HEK293 (cell line): ENCODE data around the gene GREM1.

Experiments used
- CTCF ChIP-seq: fragments of 450-650 bp; formaldehyde crosslinking; IDR thresholded peaks from 2 replicates; pipeline ENCODE4 v1.5.1; 2016; ENCODE audit warnings: missing biosample characterization, missing genetic modification characterization
- GLI2 ChIP-seq: fragments of 450-650 bp; formaldehyde crosslinking; IDR thresholded peaks from 2 replicates; pipeline ENCODE4; 2017; ENCODE audit warnings: missing biosample characterization, missing genetic modification characterization, low read depth, borderline replicate concordance
- HOXA7 ChIP-seq: sonication (generic); formaldehyde crosslinking; IDR thresholded peaks from 2 replicates; pipeline ENCODE4 v1.8.1; 2022; ENCODE audit warnings: missing genetic modification reagents, borderline replicate concordance
- KLF17 ChIP-seq: fragments of 450-650 bp; formaldehyde crosslinking; IDR thresholded peaks from 2 replicates; pipeline ENCODE4 v1.5.1; 2016; ENCODE audit warnings: missing biosample characterization, missing genetic modification characterization
- REST ChIP-seq: fragments of 450-650 bp; formaldehyde crosslinking; IDR thresholded peaks from 2 replicates; pipeline ENCODE4 v1.5.1; 2016; ENCODE audit warnings: missing biosample characterization, missing genetic modification characterization
- ZNF138 ChIP-seq: fragments of 450-650 bp; formaldehyde crosslinking; IDR thresholded peaks from 2 replicates; pipeline ENCODE4 v1.5.1; 2016; ENCODE audit warnings: missing biosample characterization, missing genetic modification characterization, borderline replicate concordance
- ZNF830 ChIP-seq: fragments of 450-650 bp; IDR thresholded peaks from 2 replicates; pipeline ENCODE4 v1.5.0; 2018; ENCODE audit warnings: missing biosample characterization, missing genetic modification characterization, low read depth, mild to moderate bottlenecking, moderate library complexity

GRCh38 chr15:32739522-32740063 is 21.8 kb downstream of the GREM1 start:
- no peak for TF ChIP-seq CTCF (tag by site-specific recombination)
- no peak for TF ChIP-seq GLI2 (tag by site-specific recombination)
- TF ChIP-seq REST (tag by site-specific recombination): no peak
- TF ChIP-seq ZNF830: no peak
- no peak for TF ChIP-seq ZNF138 (tag by site-specific recombination)
- TF ChIP-seq KLF17 (tag by site-specific recombination): no peak
- no peak for TF ChIP-seq HOXA7 (CRISPR knock-in tag)
